GM21723 (cell line): ENCODE measurements around the gene POLRMT.
"Not testable (repeated sequence)": the region's sequence is repeated elsewhere in the genome, so short reads cannot be mapped to it uniquely, and the experiment has no call there.

Experiments used
- ATAC-seq: cut with Tn5 transposase; IDR thresholded peaks from one replicate; pipeline ENCODE4 v1.9.1; 2021; ENCODE audit warnings: mild to moderate bottlenecking, moderate library complexity; ENCODE audit not compliant: unreplicated experiment

The POLRMT gene

DNA sequence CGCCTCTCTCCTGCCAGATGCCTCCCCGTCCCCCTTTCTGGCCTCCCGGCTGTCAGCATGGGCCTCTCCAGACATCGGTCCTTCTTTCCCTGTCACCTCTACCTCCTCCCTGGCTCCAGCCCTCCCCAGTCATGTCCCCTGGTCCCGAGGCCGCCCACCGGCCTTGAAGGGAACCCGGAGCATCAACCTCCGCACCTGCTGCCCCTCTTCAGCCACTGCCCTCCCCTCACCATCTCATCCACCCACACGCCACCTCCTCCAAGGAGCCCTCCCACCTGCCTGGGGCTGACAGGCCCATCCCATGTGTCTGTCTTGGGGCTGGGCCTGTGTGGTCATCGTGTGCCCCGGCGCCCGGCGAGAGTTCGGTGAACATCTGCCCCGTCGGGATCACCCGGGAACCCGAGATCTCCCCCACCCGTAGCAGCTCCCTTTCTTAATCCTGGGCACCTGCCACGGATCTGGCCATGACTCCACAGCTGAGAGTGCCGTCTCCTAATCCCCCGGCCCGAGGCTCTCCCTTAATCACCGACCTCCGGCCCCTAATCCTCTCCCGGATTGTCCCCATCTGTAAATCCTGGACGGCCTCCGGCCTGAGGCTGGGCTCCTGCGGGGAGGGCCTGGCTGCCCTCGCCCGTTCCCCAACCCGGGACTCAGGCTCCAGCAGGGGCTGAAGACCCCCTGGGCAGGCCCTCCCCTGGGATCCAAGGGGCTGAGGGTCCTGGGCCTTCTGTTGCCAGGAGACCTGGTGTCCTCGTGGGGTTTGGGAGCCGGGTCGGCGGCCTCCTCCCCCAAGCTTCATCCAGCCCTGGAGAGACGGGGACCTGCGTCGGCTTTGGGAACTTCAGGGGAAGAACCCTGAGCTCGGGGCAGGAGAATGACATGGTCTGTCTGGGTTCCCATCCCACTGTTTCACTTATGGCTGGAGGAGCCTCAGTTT is 37.7 kb downstream of the POLRMT start:
- ATAC-seq: no peak

- no peak for ATAC-seq
Observed at GRCh38 chr19:594265-594870, 39.0 kb downstream of the POLRMT start.

DNA sequence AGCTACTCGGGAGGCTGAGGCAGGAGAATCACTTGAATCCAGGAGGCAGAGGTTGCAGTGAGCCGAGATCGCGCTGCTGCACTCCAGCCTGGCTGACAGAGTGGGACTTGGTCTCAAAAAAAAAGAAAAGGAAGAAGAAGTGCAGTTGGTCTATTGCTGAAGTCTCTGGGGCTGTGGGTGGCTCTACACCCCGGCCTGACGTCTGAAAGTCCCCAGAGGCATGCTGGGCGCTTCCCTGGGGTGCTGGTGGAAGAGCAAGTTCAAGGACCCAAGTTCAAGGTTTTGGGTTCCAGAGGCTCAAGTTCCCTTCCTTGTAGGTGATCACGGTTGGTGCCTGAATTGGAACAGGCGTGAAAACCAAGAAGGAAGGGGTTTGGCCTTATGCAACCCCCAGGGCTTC is 39.8 kb downstream of the POLRMT start:
- ATAC-seq: no peak

- ATAC-seq: no peak
Observed at GRCh38 chr19:593055-593454, 40.3 kb downstream of the POLRMT start.

DNA sequence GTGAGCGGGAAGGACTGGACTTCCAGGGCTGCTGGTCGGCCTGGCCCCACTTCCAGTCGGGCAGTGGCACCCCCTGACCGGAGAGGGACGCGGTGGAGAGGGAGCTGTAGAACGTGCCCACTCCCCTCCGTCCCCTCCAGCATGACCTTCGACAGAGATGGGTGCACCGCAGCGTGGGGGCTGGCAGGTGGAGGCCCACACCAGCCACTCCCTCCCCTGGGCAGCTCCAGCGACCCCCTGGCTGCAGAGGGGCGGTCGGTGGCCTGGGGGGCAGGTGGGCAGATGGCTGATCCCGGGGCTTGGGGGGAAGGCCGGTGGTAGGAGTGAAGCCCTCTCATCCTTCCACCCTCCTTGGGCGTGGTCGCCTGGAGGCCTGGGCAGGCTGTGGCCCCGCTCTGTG is 41.2 kb downstream of the POLRMT start:
- ATAC-seq: no peak

DNA sequence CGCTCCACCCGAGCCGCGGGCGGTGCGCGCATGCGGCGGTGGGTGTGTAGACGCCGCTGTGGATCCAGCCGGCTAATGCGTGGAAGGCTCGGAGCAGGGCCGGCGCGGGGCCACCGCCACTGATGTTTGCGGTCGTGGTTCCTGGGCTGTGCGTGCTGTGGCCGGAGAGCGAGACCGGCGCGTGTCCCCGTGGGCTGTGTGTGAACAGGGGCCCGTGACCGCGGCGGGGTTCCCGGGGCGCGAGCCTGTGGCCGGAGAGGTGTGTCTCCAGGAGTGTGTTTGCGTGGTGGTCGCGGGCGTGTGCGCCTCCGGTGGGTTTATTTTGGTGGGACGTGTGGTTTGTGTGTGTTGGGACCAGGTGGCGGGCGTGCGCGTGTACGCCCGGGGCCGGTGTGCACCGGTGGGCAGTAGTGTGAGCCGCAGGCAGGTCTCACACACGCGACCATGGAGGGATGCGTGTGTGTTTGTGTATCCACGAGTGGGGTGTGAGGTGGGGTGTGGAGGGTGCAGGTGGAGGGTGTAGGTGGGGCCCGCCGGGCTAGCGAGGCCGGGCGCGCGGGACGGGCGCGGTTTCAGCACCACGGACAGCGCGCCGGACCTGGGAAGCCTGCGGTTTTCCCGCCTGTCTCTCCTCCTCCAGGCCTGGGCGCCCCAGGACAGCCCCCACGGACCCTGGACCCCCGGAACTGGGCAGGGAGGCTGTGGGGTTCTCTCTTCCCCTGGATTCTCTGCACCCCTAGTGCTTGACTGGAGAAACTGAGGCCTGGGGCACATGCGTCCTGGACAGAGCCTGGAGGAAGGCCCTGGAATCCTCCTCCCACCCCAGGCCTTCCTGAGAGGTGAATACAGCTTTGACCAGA is 42.0 kb downstream of the POLRMT start:
- ATAC-seq: no peak

GRCh38 chr19:590750-591098 is 42.6 kb downstream of the POLRMT start:
- no peak for ATAC-seq

GRCh38 chr19:590396-590745 is 43.0 kb downstream of the POLRMT start:
- no peak for ATAC-seq

DNA sequence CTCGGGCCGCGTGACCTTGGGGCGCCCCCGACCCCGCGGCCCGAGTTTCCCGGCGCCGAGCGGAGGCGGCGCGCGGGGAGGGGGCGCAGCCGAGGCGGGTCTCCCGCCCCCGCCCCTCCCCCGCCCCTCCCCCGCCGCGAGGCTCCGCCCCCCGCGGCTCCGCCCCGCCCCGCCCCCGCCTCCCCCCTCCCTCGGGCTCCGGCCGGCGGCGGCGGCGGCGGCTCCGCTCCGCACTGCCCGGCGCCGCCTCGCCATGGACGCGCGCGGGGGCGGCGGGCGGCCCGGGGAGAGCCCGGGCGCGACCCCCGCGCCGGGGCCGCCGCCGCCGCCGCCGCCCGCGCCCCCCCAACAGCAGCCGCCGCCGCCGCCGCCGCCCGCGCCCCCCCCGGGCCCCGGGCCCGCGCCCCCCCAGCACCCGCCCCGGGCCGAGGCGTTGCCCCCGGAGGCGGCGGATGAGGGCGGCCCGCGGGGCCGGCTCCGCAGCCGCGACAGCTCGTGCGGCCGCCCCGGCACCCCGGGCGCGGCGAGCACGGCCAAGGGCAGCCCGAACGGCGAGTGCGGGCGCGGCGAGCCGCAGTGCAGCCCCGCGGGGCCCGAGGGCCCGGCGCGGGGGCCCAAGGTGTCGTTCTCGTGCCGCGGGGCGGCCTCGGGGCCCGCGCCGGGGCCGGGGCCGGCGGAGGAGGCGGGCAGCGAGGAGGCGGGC is 43.5 kb downstream of the POLRMT start, which contains the start of gene HCN2:
Gene HCN2, plus strand, starts transcription at position 189 of the 703 bp plus-strand sequence. Its CDS starts 65 bp downstream, at position 254.
- ATAC-seq: no peak

DNA sequence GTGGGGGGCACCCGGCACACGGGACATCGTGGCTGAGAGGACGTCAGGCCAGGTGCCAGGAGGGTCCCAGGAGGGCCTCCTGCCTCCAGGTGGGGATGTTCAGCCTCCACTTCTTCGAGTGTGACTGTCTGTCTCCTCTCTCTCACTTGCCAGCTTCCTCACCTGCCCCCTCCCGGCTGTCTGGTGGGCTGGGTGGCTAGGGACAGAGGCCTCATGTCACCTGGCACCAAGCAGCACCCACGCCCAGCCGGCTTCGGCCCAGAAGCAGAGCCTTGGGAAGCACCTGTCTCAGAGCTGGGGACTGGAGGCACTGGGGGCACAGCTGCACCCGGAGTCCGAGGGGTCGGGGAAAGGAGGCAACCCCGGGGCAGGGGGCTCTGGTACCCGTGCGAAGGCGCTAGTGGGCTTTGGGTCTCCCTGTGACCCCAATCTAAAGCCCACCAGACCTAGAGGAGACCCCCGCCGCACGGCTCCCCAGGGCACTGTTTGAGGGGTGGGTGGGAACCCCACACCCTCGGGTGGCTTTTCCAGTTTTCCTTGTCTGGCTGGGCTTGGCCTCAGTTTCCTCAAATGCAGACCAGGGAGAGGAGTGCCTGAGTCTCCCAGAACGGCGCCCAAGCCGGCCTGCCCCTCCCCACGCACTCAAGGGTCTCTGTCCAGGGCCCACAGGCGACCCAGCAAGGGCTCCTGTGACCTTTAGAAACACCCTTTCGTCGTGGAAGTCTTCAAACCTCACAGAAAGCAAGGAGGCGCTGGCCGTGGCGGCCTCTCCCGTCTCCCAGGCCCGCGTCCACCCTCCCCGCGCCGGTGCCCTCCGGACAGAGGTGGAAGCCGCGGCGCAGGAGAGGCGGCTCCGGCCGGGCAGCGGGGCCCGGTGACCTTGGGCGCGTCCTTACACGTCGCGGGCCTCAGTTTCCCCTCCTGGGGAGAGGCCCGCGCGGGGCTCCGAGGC is 44.3 kb downstream of the POLRMT start:
- no peak for ATAC-seq

GRCh38 chr19:588093-588740 is 45.1 kb downstream of the POLRMT start:
- no peak for ATAC-seq

DNA sequence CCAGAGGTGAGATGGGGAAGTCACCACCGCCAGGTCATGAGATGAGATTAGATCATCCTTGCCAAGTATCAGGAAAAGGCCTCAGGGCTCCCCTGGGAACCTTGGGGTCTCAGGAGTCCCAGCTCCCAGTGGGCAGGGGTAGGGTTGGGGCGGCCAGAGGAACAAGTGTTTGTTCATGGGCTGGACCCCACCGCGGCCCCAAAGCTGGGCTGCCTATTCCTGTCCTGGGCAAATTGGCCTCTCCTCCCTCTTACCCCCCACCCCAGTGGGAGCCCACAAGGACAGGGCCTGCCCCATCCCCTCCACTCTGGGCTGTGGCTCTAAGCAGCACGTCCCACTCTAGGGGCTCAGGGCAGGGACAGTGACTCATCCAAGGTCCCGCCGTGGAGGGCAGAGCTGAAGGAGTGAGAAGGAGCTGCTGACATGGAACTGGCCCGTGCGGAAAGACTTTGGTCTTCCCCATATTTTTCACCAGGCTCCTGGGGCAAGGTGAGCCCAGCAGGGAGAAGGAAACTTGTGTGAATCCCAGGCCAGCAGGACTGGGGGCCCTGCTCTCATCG is 47.7 kb downstream of the POLRMT start:
- no peak for ATAC-seq

GRCh38 chr19:585146-585545 is 48.2 kb downstream of the POLRMT start:
- not testable (repeated sequence) for ATAC-seq

- ATAC-seq: no peak
Observed at GRCh38 chr19:584240-585001, 48.9 kb downstream of the POLRMT start.

- no peak for ATAC-seq
Observed at GRCh38 chr19:583968-584239, 49.4 kb downstream of the POLRMT start.

DNA sequence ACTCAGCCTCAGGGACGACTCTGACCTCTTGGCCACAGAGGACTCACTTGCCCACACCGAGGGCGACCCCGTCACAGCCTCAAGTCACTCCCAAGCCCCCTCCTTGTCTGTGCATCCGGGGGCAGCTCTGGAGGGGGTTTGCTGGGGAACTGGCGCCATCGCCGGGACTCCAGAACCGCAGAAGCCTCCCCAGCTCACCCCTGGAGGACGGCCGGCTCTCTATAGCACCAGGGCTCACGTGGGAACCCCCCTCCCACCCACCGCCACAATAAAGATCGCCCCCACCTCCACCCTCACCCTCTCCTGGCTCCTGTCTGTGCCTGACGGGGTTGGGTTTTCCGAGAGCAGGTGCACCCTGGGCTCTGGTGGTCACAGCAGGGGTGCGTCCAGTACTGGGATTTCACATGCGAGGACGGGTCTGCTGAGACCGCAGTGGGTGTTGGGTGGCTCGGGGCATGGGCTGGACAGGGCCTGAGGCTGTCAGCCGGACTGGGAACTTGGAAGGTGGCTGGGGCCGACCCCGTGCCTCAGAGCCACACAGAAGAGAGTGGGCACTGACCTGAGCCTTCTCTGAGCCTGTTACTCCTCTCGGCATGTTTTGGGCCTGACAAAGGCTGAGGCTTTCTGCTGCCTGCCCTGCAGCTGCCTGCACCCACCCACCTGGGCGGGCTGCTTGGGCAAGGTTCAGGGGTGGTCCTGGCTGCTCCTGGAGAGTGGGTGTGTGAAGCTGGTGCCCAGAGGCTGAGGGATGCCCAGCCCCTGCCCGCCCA is 50.0 kb downstream of the POLRMT start:
- ATAC-seq: no peak

DNA sequence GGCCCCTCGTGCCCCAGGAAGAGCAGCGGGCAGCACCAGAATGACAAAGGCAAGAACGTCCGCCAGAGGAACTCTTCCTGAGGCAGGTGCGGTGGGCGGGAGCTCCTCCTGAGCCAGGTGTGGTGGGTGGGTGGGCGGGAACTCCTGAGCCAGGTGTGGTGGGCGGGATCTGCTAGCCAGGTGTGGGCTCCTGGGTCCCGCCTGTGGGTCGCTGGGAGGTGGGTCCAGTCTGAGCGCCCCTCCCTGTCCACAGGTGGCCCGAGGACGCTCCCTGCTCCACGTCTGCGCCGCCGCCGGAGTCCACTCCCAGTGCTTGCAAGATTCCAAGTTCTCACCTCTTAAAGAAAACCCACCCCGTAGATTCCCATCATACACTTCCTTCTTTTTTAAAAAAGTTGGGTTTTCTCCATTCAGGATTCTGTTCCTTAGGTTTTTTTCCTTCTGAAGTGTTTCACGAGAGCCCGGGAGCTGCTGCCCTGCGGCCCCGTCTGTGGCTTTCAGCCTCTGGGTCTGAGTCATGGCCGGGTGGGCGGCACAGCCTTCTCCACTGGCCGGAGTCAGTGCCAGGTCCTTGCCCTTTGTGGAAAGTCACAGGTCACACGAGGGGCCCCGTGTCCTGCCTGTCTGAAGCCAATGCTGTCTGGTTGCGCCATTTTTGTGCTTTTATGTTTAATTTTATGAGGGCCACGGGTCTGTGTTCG is 50.7 kb downstream of the POLRMT start:
- no peak for ATAC-seq
